ENCODE measurements around the gene DPEP2. TPM values are rescaled to one million over a fixed set of nuclear protein-coding genes. Genes with fewer than 3 reads are reported as not detected.

Gene DPEP2, protein sequence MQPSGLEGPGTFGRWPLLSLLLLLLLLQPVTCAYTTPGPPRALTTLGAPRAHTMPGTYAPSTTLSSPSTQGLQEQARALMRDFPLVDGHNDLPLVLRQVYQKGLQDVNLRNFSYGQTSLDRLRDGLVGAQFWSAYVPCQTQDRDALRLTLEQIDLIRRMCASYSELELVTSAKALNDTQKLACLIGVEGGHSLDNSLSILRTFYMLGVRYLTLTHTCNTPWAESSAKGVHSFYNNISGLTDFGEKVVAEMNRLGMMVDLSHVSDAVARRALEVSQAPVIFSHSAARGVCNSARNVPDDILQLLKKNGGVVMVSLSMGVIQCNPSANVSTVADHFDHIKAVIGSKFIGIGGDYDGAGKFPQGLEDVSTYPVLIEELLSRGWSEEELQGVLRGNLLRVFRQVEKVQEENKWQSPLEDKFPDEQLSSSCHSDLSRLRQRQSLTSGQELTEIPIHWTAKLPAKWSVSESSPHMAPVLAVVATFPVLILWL
- not detected in 5 replicates for total RNA-seq (2022; extraction: Qiagen RNA extraction; ENCODE audit: low read depth)

DNA sequence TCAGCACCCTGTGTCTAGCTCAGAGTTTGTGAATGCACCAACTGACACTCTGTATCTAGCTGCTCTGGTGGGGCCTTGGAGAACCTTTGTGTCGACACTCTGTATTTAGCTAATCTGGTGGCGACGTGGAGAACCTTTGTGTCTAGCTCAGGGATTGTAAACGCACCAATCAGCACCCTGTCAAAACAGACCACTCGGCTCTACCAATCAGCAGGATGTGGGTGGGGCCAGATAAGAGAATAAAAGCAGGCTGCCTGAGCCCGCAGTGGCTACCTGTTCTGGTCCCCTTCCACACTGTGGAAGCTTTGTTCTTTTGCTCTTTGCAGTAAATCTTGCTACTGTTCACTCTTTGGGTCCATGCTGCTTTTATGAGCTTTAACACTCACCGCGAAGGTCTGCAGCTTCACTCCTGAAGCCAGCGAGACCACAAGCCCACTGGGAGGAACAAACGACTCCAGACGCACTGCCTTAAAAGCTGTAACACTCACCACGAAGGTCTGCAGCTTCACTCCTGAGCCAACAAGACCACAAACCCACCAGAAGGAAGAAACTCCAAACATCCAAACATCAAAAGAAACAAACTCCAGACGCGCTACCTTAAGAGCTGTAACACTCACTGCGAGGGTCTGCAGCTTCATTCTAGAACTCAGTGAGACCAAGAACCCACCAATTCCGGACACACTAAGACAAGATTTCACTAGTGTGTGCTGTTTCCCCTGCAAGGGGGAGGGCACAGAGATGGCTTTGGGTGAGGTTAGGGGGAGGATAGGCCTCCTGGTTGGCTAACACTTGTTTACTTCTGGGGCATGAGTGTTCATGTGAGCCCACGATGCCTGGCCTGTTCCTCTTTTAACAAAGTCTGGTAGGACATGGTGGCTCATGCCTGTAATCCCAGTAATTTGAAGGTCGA, at the start of gene DPEP2:
DPEP2 (minus strand) TSS at position 706 of the 910 bp plus-strand sequence. CDS start 6,272 bp downstream, outside the sequence.

DNA sequence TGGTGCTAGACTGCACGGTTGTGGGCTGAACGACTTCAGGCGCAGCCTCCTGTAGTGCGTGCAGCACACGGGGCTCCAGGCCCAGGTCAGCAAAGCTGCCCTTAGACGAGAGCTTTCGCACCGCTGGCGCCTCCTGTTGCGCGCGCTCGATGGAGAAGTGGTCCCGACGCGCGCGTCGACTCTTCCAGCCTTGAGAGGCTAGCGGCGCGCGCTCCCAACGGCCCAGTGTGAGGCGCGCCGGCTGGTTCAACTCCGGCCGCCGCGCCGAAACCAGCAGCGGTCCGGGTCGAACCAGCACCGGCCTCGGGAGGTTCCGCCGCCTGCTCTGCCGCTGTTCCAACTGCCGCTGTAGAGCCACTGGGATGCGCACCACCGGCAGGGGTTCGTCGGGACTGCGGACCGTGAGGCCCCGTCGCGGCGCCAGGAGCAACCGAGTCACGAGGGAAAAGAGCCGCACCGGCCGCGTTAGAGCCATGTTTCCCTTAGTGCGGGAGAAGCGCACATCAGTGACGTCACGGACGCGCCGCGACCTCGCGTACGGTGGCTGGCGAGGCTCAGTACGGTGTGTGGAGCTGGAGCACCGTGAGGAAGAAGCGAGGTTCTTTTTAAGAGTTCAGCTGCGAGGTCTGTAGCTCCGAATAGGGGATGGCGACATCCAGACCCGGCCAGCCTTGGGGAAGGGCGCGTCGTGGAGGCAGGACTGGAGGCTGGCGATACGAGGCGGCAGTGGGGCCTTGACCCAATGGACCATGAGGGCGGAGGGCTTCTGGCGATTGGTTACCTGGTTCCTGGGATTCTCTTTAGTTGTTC, 23.6 kb upstream of the DPEP2 start, which contains the start of the genes DDX28 and DUS2:
DDX28 (minus strand) TSS at position 505 of the 810 bp plus-strand sequence; CDS start at position 475, 30 bp downstream.
DUS2 (plus strand) TSS at position 557 of the 810 bp plus-strand sequence. CDS start 14,740 bp downstream, outside the sequence.

DNA sequence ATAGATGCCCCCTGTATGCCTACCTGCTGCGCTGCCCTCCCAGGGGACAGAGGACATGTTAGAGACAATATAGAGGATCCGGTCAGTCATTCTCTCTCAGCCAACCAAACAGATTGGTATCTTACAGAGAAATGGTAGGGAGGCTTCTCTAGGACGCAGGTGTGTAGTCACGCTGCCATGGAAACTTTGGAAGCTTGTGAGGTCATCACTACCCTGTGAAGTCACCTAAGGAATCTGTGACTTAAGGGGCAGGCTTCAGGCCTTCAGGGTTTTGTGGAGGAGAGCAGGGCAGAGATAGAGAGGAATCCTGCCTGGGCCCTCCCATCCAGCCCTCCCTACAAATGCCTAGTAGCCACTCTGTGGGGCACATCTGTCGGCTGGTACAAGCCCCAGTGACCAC, 16.4 kb upstream of the DPEP2 start, which contains the start of gene DPEP2NB:
DPEP2NB (minus strand) TSS at position 231 of the 400 bp plus-strand sequence; CDS start at position 90, 141 bp downstream.

DNA sequence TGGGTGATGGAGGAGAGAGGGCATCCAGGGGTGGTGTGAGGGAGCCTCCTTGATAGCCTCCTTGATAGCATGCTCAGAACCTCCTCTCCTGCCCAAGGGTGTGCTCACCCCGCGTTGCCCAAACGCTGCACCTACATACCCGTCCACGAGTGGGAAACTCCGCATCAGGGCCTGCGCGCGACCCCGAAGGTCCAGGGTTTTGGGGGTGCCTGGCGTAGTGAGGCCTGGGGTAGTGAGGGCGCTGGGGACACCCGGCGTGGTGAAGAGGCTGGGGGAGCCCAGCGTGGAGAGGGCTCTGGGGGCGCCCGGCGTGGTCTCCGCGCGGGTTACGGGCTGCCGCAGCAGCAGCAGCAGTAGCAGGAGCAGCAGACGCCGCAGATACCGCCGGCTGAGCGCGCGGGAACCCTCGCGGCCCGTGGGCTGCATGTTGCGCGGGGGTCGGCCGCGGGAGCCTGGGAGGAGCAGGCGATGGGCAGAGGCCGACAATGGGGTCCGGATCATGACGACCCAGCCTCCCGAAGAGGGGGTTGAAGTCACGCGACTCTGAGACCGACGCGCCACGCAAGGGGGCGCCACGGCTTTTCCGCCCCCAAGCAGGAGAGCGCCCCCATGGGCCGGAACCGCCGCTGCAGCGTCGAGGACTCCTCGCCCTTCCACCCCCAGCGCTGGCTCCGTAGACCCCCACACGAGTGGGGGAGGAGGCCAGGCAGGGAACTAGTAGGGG, 19.2 kb downstream of the DPEP2 start, which contains the start of gene DPEP3:
DPEP3 (minus strand) TSS at position 545 of the 724 bp plus-strand sequence; CDS start at position 426, 119 bp downstream.

DNA sequence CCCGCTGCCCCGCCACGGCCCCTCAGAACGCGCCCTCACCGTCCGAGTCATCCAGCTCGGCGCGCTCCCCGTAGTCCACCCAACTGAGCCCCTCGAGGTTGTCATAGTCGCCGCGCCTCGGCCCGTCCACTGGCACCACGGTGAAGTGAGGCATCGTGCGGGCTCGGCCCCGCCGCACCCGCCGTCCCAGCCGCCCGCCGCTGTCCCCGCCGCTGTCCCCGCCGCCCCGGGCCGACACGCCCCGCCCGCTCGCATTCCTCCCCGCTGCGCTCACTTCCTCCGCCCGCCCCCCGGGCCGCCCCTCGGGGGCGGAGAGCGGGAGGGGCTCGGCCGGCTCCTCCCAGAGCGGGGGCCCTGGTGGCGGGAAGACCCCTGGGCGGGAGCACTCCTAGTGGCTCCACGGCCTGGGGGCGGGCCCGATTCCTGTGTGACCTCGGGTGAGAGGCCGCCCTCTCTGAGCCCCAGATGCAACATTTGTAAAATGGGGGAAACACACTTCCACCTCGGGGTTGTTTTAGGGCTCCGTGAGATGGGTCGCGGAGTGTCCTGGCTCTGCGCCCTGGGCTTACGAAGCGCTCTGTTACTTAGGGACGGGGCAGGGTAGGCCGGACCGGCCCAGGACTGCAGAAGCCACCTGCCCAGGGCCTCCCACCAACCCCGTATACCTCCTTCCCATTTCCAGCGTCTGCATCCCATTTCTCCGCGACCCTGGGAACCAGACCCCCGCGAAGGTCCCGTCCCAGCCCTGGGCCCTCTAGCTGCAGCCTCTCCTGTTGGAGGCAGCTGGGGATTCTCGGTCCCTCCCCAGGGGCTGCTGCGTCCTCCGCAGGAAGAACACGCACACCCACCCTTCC, 30.7 kb downstream of the DPEP2 start, which contains the start of gene SLC12A4:
SLC12A4 (minus strand) TSS at position 238 of the 854 bp plus-strand sequence; CDS start at position 154, 84 bp downstream.

DNA sequence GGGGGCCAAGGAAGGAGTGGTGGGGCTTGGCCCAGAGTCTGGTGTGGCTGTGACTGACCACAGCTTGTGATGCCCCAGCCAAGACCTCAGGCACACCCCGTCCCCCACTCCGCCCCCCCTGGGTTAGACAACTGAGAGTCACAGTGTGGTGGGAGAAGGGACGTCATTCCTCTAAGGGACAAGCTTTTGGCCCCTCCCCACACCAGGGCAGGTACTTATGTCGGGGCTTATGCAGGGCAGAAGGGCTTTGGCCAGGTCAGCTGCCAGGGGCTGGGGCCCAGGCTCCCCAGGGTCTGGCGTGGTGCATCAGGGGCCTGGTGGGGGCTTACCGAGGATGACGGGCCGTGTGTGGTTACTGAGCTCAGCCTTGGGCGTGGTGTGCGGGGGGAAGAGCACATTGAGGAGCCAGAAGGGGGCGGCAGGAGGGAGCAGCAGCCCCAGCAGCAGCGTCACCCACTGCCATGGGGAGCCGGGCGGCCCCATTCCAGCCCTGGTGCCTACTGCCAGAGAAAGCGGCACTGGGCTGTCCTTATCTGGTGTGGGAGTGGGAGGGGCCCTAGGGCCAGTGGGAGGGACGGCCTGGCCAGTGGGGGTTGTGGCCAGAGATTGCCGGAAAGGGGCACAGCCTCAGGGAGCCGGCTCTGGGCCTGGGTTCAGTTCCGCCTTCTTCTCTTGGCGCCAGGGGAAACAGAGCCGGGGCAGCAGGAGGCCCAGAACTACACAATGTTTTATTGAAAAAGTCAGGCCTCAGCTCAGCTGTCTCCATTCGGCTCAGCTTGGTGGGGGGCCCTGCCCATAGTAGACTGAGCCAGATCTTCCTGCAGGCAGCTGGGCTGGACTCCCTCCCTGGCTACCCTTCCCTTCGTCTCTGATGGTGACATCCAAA, 55.4 kb downstream of the DPEP2 start, which contains the start of gene LCAT:
LCAT (minus strand) TSS at position 502 of the 886 bp plus-strand sequence; CDS start at position 483, 19 bp downstream.

Other genes starting within 250 kb of the DPEP2 start
- 8.5 to 11.0 TPM (median 9.6 TPM) in 5 replicates for gene RANBP10, start 192.9 kb downstream of the DPEP2 start, total RNA-seq (2022; extraction: Qiagen RNA extraction; ENCODE audit: low read depth)
- gene TSNAXIP1, start 192.6 kb downstream of the DPEP2 start, total RNA-seq (2022; extraction: Qiagen RNA extraction; ENCODE audit: low read depth): 0.32 to 0.56 TPM (median 0.47 TPM) in 5 replicates
- 25.6 to 42.9 TPM (median 41.3 TPM) in 5 replicates for gene THAP11, start 157.2 kb downstream of the DPEP2 start, total RNA-seq (2022; extraction: Qiagen RNA extraction; ENCODE audit: low read depth)
- gene NUTF2, start 152.6 kb downstream of the DPEP2 start, total RNA-seq (2022; extraction: Qiagen RNA extraction; ENCODE audit: low read depth): 229 to 266 TPM (median 237 TPM) in 5 replicates
- gene CENPT, start 151.8 kb downstream of the DPEP2 start, total RNA-seq (2022; extraction: Qiagen RNA extraction; ENCODE audit: low read depth): 27.0 to 30.7 TPM (median 29.1 TPM) in 5 replicates
- 45.9 to 72.1 TPM (median 66.4 TPM) in 5 replicates for gene EDC4, start 126.4 kb downstream of the DPEP2 start, total RNA-seq (2022; extraction: Qiagen RNA extraction; ENCODE audit: low read depth)
- 0.22 to 0.29 TPM in 2 of 5 replicates, not detected in the others for gene NRN1L, start 114.6 kb downstream of the DPEP2 start, total RNA-seq (2022; extraction: Qiagen RNA extraction; ENCODE audit: low read depth)
- gene PSKH1, start 106.2 kb downstream of the DPEP2 start, total RNA-seq (2022; extraction: Qiagen RNA extraction; ENCODE audit: low read depth): 12.7 to 20.2 TPM (median 14.9 TPM) in 5 replicates
- 1.5 to 2.2 TPM (median 2.0 TPM) in 5 replicates for gene CTRL, start 67.6 kb downstream of the DPEP2 start, total RNA-seq (2022; extraction: Qiagen RNA extraction; ENCODE audit: low read depth)
- gene PSMB10, start 62.6 kb downstream of the DPEP2 start, total RNA-seq (2022; extraction: Qiagen RNA extraction; ENCODE audit: low read depth): 45.3 to 56.5 TPM (median 47.3 TPM) in 5 replicates
- gene LCAT, start 55.4 kb downstream of the DPEP2 start, total RNA-seq (2022; extraction: Qiagen RNA extraction; ENCODE audit: low read depth): 6.7 to 11.9 TPM (median 10.9 TPM) in 5 replicates
- 25.2 to 32.7 TPM (median 29.1 TPM) in 5 replicates for gene SLC12A4, start 30.8 kb downstream of the DPEP2 start, total RNA-seq (2022; extraction: Qiagen RNA extraction; ENCODE audit: low read depth)
- gene DPEP3, start 19.0 kb downstream of the DPEP2 start, total RNA-seq (2022; extraction: Qiagen RNA extraction; ENCODE audit: low read depth): not detected in 5 replicates
- gene DPEP2NB, start 16.4 kb upstream of the DPEP2 start, total RNA-seq (2022; extraction: Qiagen RNA extraction; ENCODE audit: low read depth): not detected in 5 replicates
- 19.6 to 20.7 TPM (median 20.1 TPM) in 5 replicates for gene DDX28, start 23.7 kb upstream of the DPEP2 start, total RNA-seq (2022; extraction: Qiagen RNA extraction; ENCODE audit: low read depth)
- gene DUS2, start 23.8 kb upstream of the DPEP2 start, total RNA-seq (2022; extraction: Qiagen RNA extraction; ENCODE audit: low read depth): 16.1 to 19.0 TPM (median 18.4 TPM) in 5 replicates
- gene NFATC3, start 85.9 kb upstream of the DPEP2 start, total RNA-seq (2022; extraction: Qiagen RNA extraction; ENCODE audit: low read depth): 14.7 to 19.0 TPM (median 18.8 TPM) in 5 replicates
- 0.05 to 0.19 TPM (median 0.09 TPM) in 4 of 5 replicates, not detected in the other for gene ESRP2, start 236.6 kb upstream of the DPEP2 start, total RNA-seq (2022; extraction: Qiagen RNA extraction; ENCODE audit: low read depth)
- 12.2 to 15.0 TPM (median 14.2 TPM) in 5 replicates for gene PLA2G15, start 245.9 kb upstream of the DPEP2 start, total RNA-seq (2022; extraction: Qiagen RNA extraction; ENCODE audit: low read depth)

Measured in A549 treated with DMSO at 1 μM for 4 hours (cell line).